ENCODE data around the gene VASH1.
A peak's percentile ranks its signal among the peaks of the same experiment; 100 is the strongest.

DNA sequence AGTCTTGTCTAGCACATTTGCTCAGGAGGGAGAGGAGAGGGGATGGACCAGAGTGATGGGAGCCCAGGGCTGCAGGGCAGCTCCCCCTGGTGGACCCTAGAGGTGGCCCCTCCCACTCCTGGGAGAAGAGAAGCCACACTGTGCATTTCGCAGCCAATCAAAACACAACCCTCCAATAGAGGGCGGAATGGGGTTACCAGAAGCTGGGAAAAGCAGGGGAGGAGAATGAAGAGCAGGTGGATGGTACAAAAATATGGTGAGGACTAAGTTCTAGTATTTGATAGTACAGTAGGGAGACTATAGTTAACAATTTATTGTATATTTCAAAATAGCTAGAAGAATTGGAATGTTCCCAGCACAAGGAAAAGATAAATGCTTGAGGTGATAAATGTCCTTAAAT lies 23.6 kb downstream of the VASH1 start:
- TF ChIP-seq CTCF (conservative IDR thresholded peaks at IDR 0.05; ENCODE audit: low read depth in 2 of 2) (peak; percentile 95 to 99), POLR2AphosphoS5 (IDR thresholded peaks at IDR 0.05; ENCODE audit: low read depth) (no peak)
